NCI-H1436 treated with DMSO at 0.1 percent for 48 hours (cell line): ENCODE data around the gene TANC1.
A peak's percentile ranks its signal among the peaks of the same experiment; 100 is the strongest.

Experiments used
- DNase-seq: peaks from one replicate; lab custom pipeline; 2025; lab: John Stamatoyannopoulos, UW

The TANC1 gene

GRCh38 chr2:158968396-158969161, at the start of gene TANC1:
TSS of gene TANC1 (plus strand) at chr2:158968640. CDS start at chr2:159065911, 97,271 bp downstream.
- DNase-seq: peak; percentile 46

DNA sequence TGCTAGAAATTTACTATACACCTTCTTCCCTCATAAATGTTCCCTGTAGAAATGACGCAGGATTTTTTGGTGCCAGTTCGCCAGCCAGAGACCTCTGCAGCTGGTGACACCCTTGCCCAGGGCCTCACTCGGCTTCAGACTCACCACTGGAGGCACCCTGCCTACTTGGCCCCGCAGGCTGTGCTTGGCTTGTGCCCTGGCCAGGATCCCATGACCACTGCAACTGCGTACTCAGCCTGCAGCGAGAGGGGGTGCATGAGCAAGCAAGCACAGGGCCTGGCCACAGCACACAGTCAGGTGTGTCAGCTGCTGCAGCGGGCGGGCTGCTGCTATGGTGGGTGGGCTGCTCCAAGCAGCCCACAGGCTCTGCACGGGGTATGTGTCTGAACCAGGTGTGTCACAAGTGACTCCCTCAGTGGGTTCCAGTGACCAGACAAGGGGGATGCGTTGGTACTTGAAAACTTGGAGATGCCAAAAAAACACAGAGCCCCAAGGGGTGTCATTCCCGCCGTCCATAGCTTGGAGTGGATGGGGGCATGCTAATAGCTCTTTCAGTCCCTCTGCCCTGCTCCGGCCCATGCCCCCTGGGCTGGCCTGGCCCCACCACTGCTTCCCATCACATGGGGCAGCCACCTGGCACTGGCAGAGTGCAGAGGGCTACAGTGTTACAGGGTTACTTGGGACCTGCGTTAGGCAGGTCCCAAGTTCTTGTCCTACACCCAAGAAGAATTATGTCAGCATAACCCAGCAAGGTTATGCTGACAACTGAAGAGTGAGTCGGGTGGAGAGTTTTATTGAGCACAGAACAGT, 46.6 kb upstream of the TANC1 start:
- DNase-seq: no peak

DNA sequence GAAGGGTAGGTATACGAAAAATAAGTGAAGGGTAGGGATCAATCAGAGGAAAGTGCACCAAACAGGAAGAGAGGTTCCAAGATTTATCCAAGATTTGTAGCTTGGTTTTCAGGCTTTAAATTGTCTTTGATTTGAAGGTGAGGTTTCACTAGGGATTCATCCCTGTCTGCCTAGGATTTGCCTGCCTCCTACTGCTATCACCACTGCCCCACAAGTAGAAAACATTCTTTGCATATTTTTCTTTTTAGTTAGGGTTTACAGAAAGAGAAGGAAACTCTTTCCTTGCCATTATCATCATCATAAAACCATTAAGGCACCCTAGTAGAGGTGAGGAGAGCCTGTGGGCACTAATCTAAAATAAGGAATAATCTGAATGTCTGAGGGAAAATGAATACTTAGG, 45.8 kb upstream of the TANC1 start:
- DNase-seq: no peak

DNA sequence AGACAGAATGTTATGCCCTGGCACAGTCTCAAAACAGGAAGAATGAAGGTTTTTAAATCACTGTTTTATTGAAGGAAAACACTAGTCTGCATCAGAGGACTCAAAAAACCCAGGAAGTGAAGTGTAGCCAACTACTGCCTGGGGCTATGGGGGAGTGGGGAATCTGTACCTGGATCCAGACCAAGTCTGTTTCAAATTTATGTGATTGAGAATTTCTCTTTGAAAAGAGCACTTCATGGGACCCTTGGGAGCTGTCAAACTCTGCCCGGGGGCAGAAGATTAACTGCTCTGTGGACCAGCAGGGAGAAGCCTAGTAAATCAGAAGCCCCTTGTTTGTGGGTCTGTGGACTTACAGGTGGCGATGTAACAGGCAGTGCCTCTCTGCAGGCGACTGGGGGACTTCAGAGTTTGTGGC, 45.3 kb upstream of the TANC1 start:
- peak; percentile 7 for DNase-seq

GRCh38 chr2:158923641-158924040, 44.8 kb upstream of the TANC1 start:
- no peak for DNase-seq

- DNase-seq: no peak
These were observed 41.9 kb upstream of the TANC1 start for GRCh38 chr2:158926478-158926948.

- no peak for DNase-seq
These were observed 39.9 kb upstream of the TANC1 start for GRCh38 chr2:158928515-158928914.

DNA sequence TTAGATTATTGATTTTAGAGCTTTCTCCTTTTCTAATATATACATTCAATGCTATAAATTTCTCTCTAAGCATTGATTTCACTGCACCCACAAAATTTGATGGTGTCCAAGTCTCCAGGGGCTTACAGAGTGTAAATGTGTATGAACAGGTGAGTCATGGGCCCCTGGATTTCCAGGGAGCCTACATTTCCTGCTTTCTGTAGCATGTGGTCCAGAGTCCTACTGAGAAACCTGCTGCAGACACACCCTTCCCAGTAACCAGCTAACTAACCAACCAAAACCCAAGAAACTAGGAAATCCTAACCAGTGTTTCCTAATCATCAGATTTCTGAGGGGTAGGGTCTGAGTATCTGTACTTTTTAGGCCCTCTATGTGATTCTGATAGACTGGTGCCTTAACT, 39.5 kb upstream of the TANC1 start:
- DNase-seq: no peak

DNA sequence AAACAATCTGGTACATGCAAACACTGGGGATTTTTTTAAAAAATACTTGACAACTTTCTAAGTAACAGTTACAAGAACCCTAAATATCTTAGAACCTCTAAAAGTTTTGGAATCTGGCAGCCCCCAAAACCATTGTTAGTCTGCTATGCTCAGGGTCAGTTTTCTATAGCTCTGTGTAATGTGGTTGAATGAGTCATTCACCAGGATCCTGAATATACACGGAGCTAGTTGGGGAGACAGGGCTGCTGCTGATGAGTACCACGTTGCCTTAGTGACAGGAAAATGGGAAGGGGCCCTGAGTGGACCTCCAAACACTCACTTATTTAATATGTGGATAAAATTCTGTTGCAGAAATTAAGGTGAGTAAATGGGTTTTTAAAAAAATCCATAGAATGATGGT, 36.9 kb upstream of the TANC1 start:
- DNase-seq: no peak

- DNase-seq: no peak
These were observed 36.3 kb upstream of the TANC1 start for GRCh38 chr2:158932131-158932645.

- DNase-seq: no peak
These were observed 34.3 kb upstream of the TANC1 start for GRCh38 chr2:158934170-158934569.

DNA sequence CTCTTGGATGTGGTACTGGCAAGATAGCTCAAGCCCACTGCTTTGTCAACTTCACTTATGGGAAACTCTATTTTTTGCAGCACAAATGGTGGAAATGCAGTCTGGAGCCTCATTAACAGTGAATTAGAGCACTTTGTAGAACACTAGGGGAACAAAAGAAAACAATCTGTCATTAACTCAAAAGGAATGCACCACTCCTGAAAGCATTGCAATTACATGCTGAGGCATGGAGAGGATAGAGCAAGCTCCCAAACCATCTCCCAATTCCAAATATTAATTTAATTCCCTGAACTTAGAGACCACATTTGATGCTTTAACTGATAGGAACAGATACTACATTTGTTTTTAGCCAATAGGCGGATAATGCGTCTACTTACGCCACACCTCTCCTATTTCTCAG, 32.8 kb upstream of the TANC1 start:
- no peak for DNase-seq

GRCh38 chr2:158936978-158937377, 31.5 kb upstream of the TANC1 start:
- DNase-seq: no peak

- no peak for DNase-seq
These were observed 28.1 kb upstream of the TANC1 start for GRCh38 chr2:158940356-158940755.

DNA sequence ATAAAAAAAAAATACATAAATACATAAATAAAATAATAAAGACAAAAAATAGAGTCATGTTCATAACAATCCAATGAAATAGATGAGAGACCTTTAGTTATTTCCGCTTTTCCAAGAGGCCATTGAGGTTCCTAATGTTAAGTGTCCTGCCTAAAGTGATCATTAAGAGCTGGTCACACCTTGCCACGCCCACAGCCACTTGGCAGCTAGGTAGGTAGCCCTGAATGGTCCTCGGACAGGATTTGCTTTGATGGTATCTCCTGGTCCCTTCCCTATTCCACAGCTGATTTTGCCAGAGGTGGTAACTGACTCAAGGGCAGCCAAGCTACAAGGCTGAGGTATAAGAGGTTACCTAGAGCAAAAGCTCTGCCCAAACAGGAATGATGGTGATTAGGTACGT, 24.5 kb upstream of the TANC1 start:
- no peak for DNase-seq

DNA sequence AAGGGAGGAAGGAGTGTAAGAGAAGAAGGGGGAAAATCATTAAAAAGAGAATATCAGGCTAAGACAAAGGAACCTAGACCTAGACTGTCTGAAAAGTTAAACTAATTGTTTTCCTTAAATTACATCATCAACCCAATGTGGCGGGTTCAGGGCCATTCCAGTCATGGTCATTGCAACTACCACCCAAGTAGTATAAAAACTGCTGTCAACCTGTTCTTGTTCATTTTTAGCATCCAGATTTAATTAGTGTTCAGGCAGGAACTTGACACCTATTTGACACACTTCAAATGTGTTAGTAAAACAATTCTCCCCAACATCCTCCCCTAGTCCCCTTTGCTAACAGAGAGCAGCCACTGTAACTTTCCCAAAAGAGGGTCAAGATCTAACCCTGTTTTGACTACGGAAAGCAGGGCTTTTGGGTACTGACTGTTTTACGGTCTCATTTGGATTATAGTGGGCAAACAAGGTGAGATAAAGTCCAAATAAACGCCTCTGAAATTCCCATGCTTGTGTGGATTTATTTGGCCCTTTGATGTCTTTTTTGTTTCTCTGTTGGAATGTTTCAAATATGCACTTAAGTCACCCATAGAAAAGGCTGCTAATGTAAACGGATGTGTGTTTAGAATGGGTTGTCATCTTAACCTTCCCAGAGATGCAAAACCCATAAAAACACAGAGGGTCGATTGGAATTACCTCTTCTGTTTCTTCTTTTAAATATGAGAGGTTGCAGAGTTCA, 19.3 kb upstream of the TANC1 start:
- no peak for DNase-seq

DNA sequence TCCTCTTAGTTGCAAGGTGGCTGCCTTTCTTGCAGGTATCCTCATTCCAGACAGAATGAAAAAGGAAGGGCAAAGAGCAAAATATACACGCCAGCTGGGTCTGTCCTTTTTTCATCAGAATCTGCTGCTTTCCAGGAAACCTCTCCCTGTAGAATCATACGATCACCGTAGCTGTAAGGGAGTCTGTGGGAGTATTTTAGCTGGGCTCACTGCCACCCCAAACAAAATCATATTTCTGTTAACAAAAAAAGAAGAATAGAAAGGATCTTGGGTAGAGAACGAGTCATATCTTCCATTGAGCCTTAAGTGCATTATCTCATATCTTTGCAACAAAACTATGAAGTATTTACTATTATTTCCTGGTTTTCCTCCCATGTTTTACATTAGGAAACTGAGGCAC, 15.0 kb upstream of the TANC1 start:
- DNase-seq: no peak

- peak; percentile 15 for DNase-seq
These were observed 14.3 kb upstream of the TANC1 start for GRCh38 chr2:158953926-158954763.

DNA sequence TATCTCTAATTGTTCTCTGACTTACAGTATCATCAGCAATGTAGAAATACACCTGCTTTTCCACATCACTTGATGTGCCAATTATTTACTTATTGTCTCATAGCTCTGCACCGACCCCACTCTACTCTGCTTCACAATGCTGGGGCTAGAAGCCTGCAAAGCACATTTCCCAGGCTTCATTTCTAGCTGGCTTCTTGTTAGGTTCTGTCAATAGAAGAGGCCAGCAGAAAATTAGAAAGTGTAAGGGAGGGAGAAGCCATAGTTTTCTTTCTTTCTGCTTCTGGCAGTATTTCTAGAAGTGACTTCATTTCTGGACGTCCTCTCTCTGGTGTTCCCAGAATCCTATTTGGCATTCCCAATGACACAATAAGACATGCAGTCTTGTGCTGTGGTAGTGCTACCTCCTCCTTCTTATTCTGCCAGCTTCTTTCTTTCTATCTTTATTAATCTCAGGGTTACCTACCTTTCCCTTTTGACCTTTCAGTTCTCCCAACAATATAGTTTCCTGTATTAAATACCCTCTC, 12.5 kb upstream of the TANC1 start:
- no peak for DNase-seq

DNA sequence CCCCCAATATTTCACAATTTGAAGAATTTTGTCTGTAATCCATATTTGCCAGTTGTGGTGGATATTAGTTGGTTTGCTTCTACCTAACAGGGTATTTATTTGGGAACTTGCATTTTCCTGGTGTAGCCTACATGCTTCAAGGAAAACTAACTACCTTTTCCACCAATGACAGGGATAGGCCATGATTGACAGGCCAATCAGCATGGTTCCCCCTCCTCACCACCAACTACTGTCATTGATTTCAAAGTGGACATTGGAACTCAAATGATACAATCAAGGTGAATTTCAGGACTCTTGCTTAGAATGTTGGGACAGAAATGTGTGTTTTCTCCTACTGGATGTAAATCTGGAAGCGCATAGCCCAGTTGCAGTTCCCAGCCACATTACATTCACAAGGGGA, 10.1 kb upstream of the TANC1 start:
- no peak for DNase-seq

DNA sequence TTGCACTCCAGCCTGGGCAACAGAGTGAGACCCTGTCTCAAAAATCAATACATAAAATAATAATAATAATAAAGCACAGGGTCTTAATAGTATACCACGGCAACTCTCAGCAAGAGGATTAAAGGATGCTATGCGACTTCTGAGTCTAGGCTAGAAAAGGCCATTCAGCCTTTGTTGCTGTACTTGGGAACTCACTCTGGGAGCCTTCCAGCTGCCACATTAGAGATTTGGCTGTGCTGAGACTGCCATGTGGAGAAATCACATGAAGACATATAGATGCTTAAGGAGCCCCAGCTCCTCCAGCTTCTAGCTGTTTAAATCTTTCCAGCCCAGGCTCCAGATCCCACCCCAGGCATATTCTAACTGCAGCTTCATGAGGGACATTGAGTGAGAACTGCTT, 8.2 kb upstream of the TANC1 start:
- DNase-seq: no peak
